Astrocyte (in vitro differentiated cells and primary cell): ENCODE data around the gene ARL4A. TPM values are rescaled to one million over a fixed set of nuclear protein-coding genes. Genes with fewer than 3 reads are reported as not detected.
A peak's percentile ranks its signal among the peaks of the same experiment; 100 is the strongest.
"Not testable (repeated sequence)": the region's sequence is repeated elsewhere in the genome, so short reads cannot be mapped to it uniquely, and the experiment has no call there.

Experiments used
- DNase-seq: peaks from one replicate; pipeline ENCODE4 v3.0.0-alpha.2; 2010; ENCODE audit warnings: low read depth
- FAIRE-seq: peaks from 2 replicates; lab custom pipeline; 2011; peaks lifted over from hg19 to GRCh38; lab: Jason Lieb, UNC
- H2AFZ ChIP-seq: 2 replicates; pipeline ENCODE4 v1.6.0; 2012; ENCODE audit warnings: low read depth, low read length, inconsistent platforms
- H3K27ac ChIP-seq: 2 replicates; pipeline ENCODE4 v1.5.1; 2011; ENCODE audit warnings: low read depth, low read length, inconsistent platforms
- H3K27me3 ChIP-seq: 2 replicates; pipeline ENCODE4 v1.6.0; 2011; ENCODE audit warnings: low read length, inconsistent platforms; ENCODE audit not compliant: insufficient read depth
- H3K36me3 ChIP-seq: 2 replicates; pipeline ENCODE4 v1.5.1; 2011; ENCODE audit warnings: low read length, inconsistent platforms; ENCODE audit not compliant: insufficient read depth
- H3K4me1 ChIP-seq: 2 replicates; pipeline ENCODE4 v1.5.1; 2011; ENCODE audit warnings: low read length, inconsistent platforms; ENCODE audit not compliant: insufficient read depth
- H3K4me2 ChIP-seq: 2 replicates; pipeline ENCODE4 v1.6.0; 2012; ENCODE audit warnings: low read length, inconsistent platforms
- H3K4me3 ChIP-seq: 2 replicates; pipeline ENCODE4 v1.5.1; 2011; ENCODE audit warnings: low read depth, mild to moderate bottlenecking, low read length, inconsistent platforms; ENCODE audit not compliant: insufficient read depth
- H3K79me2 ChIP-seq: 2 replicates; pipeline ENCODE4 v1.6.0; 2012; ENCODE audit warnings: mild to moderate bottlenecking, low read length, inconsistent platforms; ENCODE audit not compliant: insufficient read depth
- H3K9ac ChIP-seq: 2 replicates; pipeline ENCODE4 v1.6.0; 2012; ENCODE audit warnings: mild to moderate bottlenecking, low read length, inconsistent platforms
- H3K9me3 ChIP-seq: 2 replicates; pipeline ENCODE4 v1.5.1; 2012; ENCODE audit warnings: low read depth, mild to moderate bottlenecking, low read length, inconsistent platforms; ENCODE audit not compliant: insufficient read depth
- H4K20me1 ChIP-seq: 2 replicates; pipeline ENCODE4 v1.6.0; 2012; ENCODE audit warnings: low read length, inconsistent platforms; ENCODE audit not compliant: insufficient read depth
- H3K27ac Mint-ChIP-seq: one replicate; pipeline ENCODE4 v1.8.0; 2021; ENCODE audit warnings: mild to moderate bottlenecking, mixed read lengths; ENCODE audit not compliant: unreplicated experiment
- H3K27me3 Mint-ChIP-seq: one replicate; pipeline ENCODE4 v1.8.0; 2021; ENCODE audit warnings: low read depth, mixed read lengths; ENCODE audit not compliant: unreplicated experiment
- H3K36me3 Mint-ChIP-seq: one replicate; pipeline ENCODE4 v1.8.0; 2021; ENCODE audit warnings: low read depth, mixed read lengths; ENCODE audit not compliant: unreplicated experiment
- H3K4me1 Mint-ChIP-seq: one replicate; pipeline ENCODE4 v1.8.0; 2021; ENCODE audit warnings: low read depth, mixed read lengths; ENCODE audit not compliant: unreplicated experiment
- H3K4me3 Mint-ChIP-seq: one replicate; pipeline ENCODE4 v1.8.0; 2021; ENCODE audit warnings: mild to moderate bottlenecking, moderate library complexity, mixed read lengths; ENCODE audit not compliant: unreplicated experiment
- H3K9me3 Mint-ChIP-seq: one replicate; pipeline ENCODE4 v1.8.0; 2021; ENCODE audit warnings: mild to moderate bottlenecking, mixed read lengths; ENCODE audit not compliant: unreplicated experiment
- EZH2 ChIP-seq: IDR thresholded peaks from 2 replicates; pipeline ENCODE4 v1.6.1; 2012; ENCODE audit warnings: mild to moderate bottlenecking, low read length, inconsistent platforms; ENCODE audit not compliant: insufficient read depth
- total RNA-seq: library from RNA; stranded (reverse); gene quantifications from 2 replicates; pipeline ENCODE4 v1.2.1, GENCODE V29; 2021
- TF ChIP-seq, protein P1 (sequence below): IDR thresholded peaks from 2 replicates; pipeline ENCODE4 v1.5.1; 2011; ENCODE audit warnings: low read depth, mild to moderate bottlenecking, inconsistent platforms, low read length, moderate library complexity; ENCODE audit not compliant: insufficient read depth

The ARL4A gene
- total RNA-seq, 1 donor from 2014 or later: 34.6 TPM

DNA sequence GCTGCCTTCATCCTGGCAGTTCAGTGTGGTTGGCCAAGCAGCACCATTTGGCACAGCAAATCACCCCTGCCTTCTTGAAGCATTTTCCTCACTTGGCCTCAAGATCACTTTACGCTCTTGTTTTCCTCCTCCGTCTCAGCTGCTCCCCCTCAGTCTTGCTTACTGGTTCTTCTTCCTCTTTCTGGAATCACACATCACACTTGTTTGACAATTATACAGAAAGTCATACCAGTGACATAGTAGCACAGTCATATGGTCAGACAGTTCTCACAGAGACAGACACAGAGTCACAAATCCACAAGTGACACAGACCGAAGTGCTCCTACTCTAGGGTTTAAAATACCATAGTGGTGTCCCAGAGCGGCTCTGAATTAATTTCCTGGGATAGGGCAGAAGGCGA is 43.8 kb upstream of the ARL4A start:
- no peak for DNase-seq
- Histone ChIP-seq H3K9ac (no peak overlapping the region), H3K4me1 (peaks cover 19% of the 10 kb centered on the region), H3K4me3 (no peak overlapping the region), H2AFZ (no peak overlapping the region), H4K20me1 (no peaks in the 10 kb centered on the region), H3K27ac (no peak overlapping the region), H3K79me2 (no peaks in the 10 kb centered on the region), H3K4me2 (peak overlapping the region; percentile 9), H3K36me3 (no peaks in the 10 kb centered on the region), H3K9me3 (no peaks in the 10 kb centered on the region), H3K27me3 (no peaks in the 10 kb centered on the region)
- no peak overlapping the region for H3K4me3 Mint-ChIP-seq
- H3K27ac Mint-ChIP-seq: no peak overlapping the region
- H3K9me3 Mint-ChIP-seq: peaks cover 3% of the 10 kb centered on the region
- TF ChIP-seq EZH2: no peak
- H3K4me1 Mint-ChIP-seq: peaks cover 13% of the 10 kb centered on the region
- H3K36me3 Mint-ChIP-seq: no peaks in the 10 kb centered on the region
- H3K27me3 Mint-ChIP-seq: no peaks in the 10 kb centered on the region
- no peak for FAIRE-seq

DNA sequence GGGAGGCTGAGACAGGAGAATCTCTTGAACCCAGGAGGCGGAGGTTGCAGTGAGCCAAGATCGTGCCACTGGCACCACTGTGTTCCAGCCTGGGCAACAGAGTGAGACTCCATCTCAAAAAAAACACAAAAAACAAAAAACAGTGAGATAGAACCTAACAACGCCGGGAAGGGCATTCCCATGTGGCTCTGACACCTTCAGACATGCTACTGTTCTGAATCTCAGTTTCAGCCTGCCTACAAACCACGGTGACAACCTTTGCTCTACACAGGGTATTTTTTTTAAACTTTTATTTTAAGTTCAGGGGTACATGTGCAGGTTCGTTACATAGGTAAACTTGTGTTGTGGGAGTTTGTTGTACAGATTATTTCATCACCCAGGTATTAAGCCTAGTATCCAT is 42.2 kb upstream of the ARL4A start:
- H3K4me1 Mint-ChIP-seq: peaks cover 16% of the 10 kb centered on the region

DNA sequence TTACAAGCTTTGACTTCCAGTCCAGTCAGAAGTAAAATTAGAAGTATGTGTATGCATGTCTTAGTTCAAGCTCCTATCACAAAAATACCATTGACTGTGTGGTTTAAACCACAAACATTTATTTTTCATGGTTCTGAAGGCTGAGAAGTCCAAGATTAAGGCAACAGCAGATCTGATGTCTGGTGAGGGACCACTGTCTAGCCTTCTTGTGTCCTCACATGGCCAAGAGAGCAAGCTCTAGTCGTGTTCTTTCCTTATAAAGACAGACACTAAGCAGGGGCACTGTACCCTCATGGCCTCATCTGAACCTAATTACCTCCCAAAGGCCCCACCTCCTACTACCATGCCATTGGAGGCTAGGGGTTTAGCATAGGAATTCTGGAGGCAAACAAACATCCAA is 41.3 kb upstream of the ARL4A start:
- H3K9ac ChIP-seq: no peak overlapping the region
- no peak overlapping the region for H3K4me3 ChIP-seq
- H3K79me2 ChIP-seq: no peaks in the 10 kb centered on the region
- H3K27me3 Mint-ChIP-seq: no peaks in the 10 kb centered on the region
- DNase-seq (peak; percentile 90), FAIRE-seq (peak; percentile 77)
- no peaks in the 10 kb centered on the region for H3K27me3 ChIP-seq
- peaks cover 16% of the 10 kb centered on the region for H3K4me1 Mint-ChIP-seq
- no peak overlapping the region for H3K4me3 Mint-ChIP-seq
- TF ChIP-seq EZH2: no peak
- TF ChIP-seq, protein P1, sequence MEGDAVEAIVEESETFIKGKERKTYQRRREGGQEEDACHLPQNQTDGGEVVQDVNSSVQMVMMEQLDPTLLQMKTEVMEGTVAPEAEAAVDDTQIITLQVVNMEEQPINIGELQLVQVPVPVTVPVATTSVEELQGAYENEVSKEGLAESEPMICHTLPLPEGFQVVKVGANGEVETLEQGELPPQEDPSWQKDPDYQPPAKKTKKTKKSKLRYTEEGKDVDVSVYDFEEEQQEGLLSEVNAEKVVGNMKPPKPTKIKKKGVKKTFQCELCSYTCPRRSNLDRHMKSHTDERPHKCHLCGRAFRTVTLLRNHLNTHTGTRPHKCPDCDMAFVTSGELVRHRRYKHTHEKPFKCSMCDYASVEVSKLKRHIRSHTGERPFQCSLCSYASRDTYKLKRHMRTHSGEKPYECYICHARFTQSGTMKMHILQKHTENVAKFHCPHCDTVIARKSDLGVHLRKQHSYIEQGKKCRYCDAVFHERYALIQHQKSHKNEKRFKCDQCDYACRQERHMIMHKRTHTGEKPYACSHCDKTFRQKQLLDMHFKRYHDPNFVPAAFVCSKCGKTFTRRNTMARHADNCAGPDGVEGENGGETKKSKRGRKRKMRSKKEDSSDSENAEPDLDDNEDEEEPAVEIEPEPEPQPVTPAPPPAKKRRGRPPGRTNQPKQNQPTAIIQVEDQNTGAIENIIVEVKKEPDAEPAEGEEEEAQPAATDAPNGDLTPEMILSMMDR: no peak
- H2AFZ ChIP-seq: no peak overlapping the region
- no peaks in the 10 kb centered on the region for H3K36me3 Mint-ChIP-seq
- H3K27ac ChIP-seq: peak overlapping the region; percentile 60
- H3K4me2 ChIP-seq: peak overlapping the region; percentile 3
- peak overlapping the region; percentile 70 for H3K27ac Mint-ChIP-seq
- H3K9me3 Mint-ChIP-seq: peaks cover 3% of the 10 kb centered on the region
- peaks cover 19% of the 10 kb centered on the region for H3K4me1 ChIP-seq
- no peaks in the 10 kb centered on the region for H4K20me1 ChIP-seq
- H3K9me3 ChIP-seq: no peaks in the 10 kb centered on the region
- no peaks in the 10 kb centered on the region for H3K36me3 ChIP-seq

More for the DNA sequence above, 42.2 kb upstream of the ARL4A start:
- H3K9me3 Mint-ChIP-seq, H3K4me3 ChIP-seq, H3K9me3 ChIP-seq, H4K20me1 ChIP-seq, H3K27me3 Mint-ChIP-seq, H3K4me2 ChIP-seq, H2AFZ ChIP-seq, H3K9ac ChIP-seq, FAIRE-seq, DNase-seq, H3K36me3 Mint-ChIP-seq, H3K36me3 ChIP-seq, H3K27me3 ChIP-seq, H3K27ac ChIP-seq, H3K79me2 ChIP-seq, H3K4me3 Mint-ChIP-seq: not testable (repeated sequence)
- peak overlapping the region; percentile 83 for H3K27ac Mint-ChIP-seq
- peaks cover 19% of the 10 kb centered on the region for H3K4me1 ChIP-seq
